Activated CD4-positive, alpha-beta T cell treated with anti-CD3 and anti-CD28 coated beads, Interleukin-2, amount 10 ng/mL, durations not matched to agents 24 days and 14 days (primary cell): Measurements from ENCODE around the gene RPTOR. TPM values are rescaled to one million over a fixed set of nuclear protein-coding genes. Genes with fewer than 3 reads are reported as not detected.

Source experiments
- DNase-seq: peaks from one replicate; pipeline ENCODE4 v3.0.0; 2022
- H3K27ac Mint-ChIP-seq: one replicate; pipeline ENCODE4 v1.8.0; 2022; ENCODE audit warnings: mild to moderate bottlenecking, mixed read lengths
- H3K27me3 Mint-ChIP-seq: one replicate; pipeline ENCODE4 v1.8.0; 2022; ENCODE audit warnings: mixed read lengths
- H3K36me3 Mint-ChIP-seq: one replicate; pipeline ENCODE4 v1.8.0; 2022; ENCODE audit warnings: low read depth, mild to moderate bottlenecking, mixed read lengths
- H3K4me1 Mint-ChIP-seq: one replicate; pipeline ENCODE4 v1.8.0; 2021; ENCODE audit warnings: mixed read lengths
- H3K4me3 Mint-ChIP-seq: one replicate; pipeline ENCODE4 v1.8.0; 2022; ENCODE audit warnings: mild to moderate bottlenecking, moderate library complexity, mixed read lengths
- H3K9me3 Mint-ChIP-seq: one replicate; pipeline ENCODE4 v1.8.0; 2021; ENCODE audit warnings: mixed read lengths
- intact Hi-C: fragments of 100-400 bp; cut with micrococcal nuclease; formaldehyde crosslinking; loops from one replicate; pipeline ENCODE4 v1.15.1; 2023
- total RNA-seq: library from RNA; stranded (reverse); gene quantifications from 2 replicates; pipeline ENCODE4 v1.2.3, GENCODE V29; 2022

Gene RPTOR
- total RNA-seq, 1 donor from 2014 or later: 67.2 TPM

GRCh38 chr17:80552523-80552922 lies 7.9 kb downstream of the RPTOR start:
- intact Hi-C loops: no loop called here
- no peaks in the 10 kb centered on the region for H3K9me3 Mint-ChIP-seq
- H3K27ac Mint-ChIP-seq: no peak overlapping the region
- peaks cover 11% of the 10 kb centered on the region for H3K36me3 Mint-ChIP-seq
- no peak overlapping the region for H3K4me3 Mint-ChIP-seq
- DNase-seq: no peak
- peaks cover 7% of the 10 kb centered on the region for H3K4me1 Mint-ChIP-seq
- H3K27me3 Mint-ChIP-seq: no peaks in the 10 kb centered on the region

- Mint-ChIP-seq H3K27me3 (no peaks in the 10 kb centered on the region), H3K4me1 (peaks cover 6% of the 10 kb centered on the region), H3K36me3 (peaks cover 10% of the 10 kb centered on the region), H3K9me3 (no peaks in the 10 kb centered on the region), H3K4me3 (no peak overlapping the region), H3K27ac (no peak overlapping the region)
- no peak for DNase-seq
- intact Hi-C loops: no loop called here
These were observed 10.6 kb downstream of the RPTOR start for GRCh38 chr17:80555266-80555665.

GRCh38 chr17:80558046-80558445 lies 13.4 kb downstream of the RPTOR start:
- no peak for DNase-seq
- Mint-ChIP-seq H3K4me3 (no peak overlapping the region), H3K4me1 (peaks cover 2% of the 10 kb centered on the region), H3K9me3 (no peaks in the 10 kb centered on the region), H3K27ac (no peak overlapping the region), H3K36me3 (peaks cover 7% of the 10 kb centered on the region), H3K27me3 (no peaks in the 10 kb centered on the region)
- intact Hi-C loops: no loop called here

- intact Hi-C loops: no loop called here
- no peak overlapping the region for H3K27ac Mint-ChIP-seq
- no peaks in the 10 kb centered on the region for H3K9me3 Mint-ChIP-seq
- H3K27me3 Mint-ChIP-seq: no peaks in the 10 kb centered on the region
- H3K36me3 Mint-ChIP-seq: peaks cover 7% of the 10 kb centered on the region
- no peak overlapping the region for H3K4me3 Mint-ChIP-seq
- no peak for DNase-seq
- peaks cover 6% of the 10 kb centered on the region for H3K4me1 Mint-ChIP-seq
These were observed 15.2 kb downstream of the RPTOR start for GRCh38 chr17:80559825-80560251.

- DNase-seq: no peak
These were observed 17.0 kb downstream of the RPTOR start for GRCh38 chr17:80561541-80562114.

GRCh38 chr17:80564545-80564944 lies 19.9 kb downstream of the RPTOR start:
- no peaks in the 10 kb centered on the region for H3K27me3 Mint-ChIP-seq
- H3K4me1 Mint-ChIP-seq: peaks cover 8% of the 10 kb centered on the region
- H3K36me3 Mint-ChIP-seq: no peaks in the 10 kb centered on the region
- intact Hi-C loops: no loop called here
- H3K27ac Mint-ChIP-seq: no peak overlapping the region
- H3K4me3 Mint-ChIP-seq: no peak overlapping the region
- no peak for DNase-seq
- H3K9me3 Mint-ChIP-seq: no peaks in the 10 kb centered on the region

More at GRCh38 chr17:80561541-80562114, 17.0 kb downstream of the RPTOR start:
- H3K27ac Mint-ChIP-seq: no peak overlapping the region
- intact Hi-C loops: no loop called here
- H3K9me3 Mint-ChIP-seq: no peaks in the 10 kb centered on the region
- H3K27me3 Mint-ChIP-seq: no peaks in the 10 kb centered on the region
- no peaks in the 10 kb centered on the region for H3K36me3 Mint-ChIP-seq
- no peak overlapping the region for H3K4me3 Mint-ChIP-seq
- H3K4me1 Mint-ChIP-seq: peaks cover 6% of the 10 kb centered on the region

- Mint-ChIP-seq H3K36me3 (no peaks in the 10 kb centered on the region), H3K27ac (no peak overlapping the region), H3K27me3 (no peaks in the 10 kb centered on the region), H3K4me3 (no peak overlapping the region), H3K9me3 (no peaks in the 10 kb centered on the region), H3K4me1 (peaks cover 12% of the 10 kb centered on the region)
- no peak for DNase-seq
- intact Hi-C loops: no loop called here
These were observed 20.9 kb downstream of the RPTOR start for GRCh38 chr17:80565343-80566053.

- intact Hi-C loops: no loop called here
- Mint-ChIP-seq H3K4me1 (peaks cover 12% of the 10 kb centered on the region), H3K36me3 (peaks cover 2% of the 10 kb centered on the region), H3K27me3 (no peaks in the 10 kb centered on the region), H3K4me3 (no peak overlapping the region), H3K27ac (no peak overlapping the region), H3K9me3 (no peaks in the 10 kb centered on the region)
- no peak for DNase-seq
These were observed 21.4 kb downstream of the RPTOR start for GRCh38 chr17:80566054-80566400.

GRCh38 chr17:80568246-80568645 lies 23.6 kb downstream of the RPTOR start:
- Mint-ChIP-seq H3K36me3 (peaks cover 9% of the 10 kb centered on the region), H3K27ac (no peak overlapping the region), H3K27me3 (no peaks in the 10 kb centered on the region), H3K4me1 (peaks cover 14% of the 10 kb centered on the region), H3K9me3 (no peaks in the 10 kb centered on the region), H3K4me3 (no peak overlapping the region)
- intact Hi-C loops: no loop called here
- no peak for DNase-seq

GRCh38 chr17:80569924-80570323 lies 25.3 kb downstream of the RPTOR start:
- no peaks in the 10 kb centered on the region for H3K27me3 Mint-ChIP-seq
- no peak overlapping the region for H3K27ac Mint-ChIP-seq

GRCh38 chr17:80573701-80574100 lies 29.1 kb downstream of the RPTOR start:
- no peak overlapping the region for H3K4me3 Mint-ChIP-seq
- H3K36me3 Mint-ChIP-seq: peaks cover 14% of the 10 kb centered on the region
- H3K4me1 Mint-ChIP-seq: peaks cover 32% of the 10 kb centered on the region
- no peak overlapping the region for H3K27ac Mint-ChIP-seq
- H3K9me3 Mint-ChIP-seq: no peaks in the 10 kb centered on the region
- DNase-seq: no peak
- H3K27me3 Mint-ChIP-seq: no peaks in the 10 kb centered on the region
- intact Hi-C loops: loop anchor here (10.0 kb wide), 1 partner anchor 99 kb away; the partner anchor contains the start of gene NPTX1

More at GRCh38 chr17:80569924-80570323, 25.3 kb downstream of the RPTOR start:
- H3K4me1 Mint-ChIP-seq: peaks cover 11% of the 10 kb centered on the region
- no peaks in the 10 kb centered on the region for H3K9me3 Mint-ChIP-seq
- intact Hi-C loops: loop anchor here (10.0 kb wide), 1 partner anchor 95 kb away; the partner anchor contains the start of gene NPTX1
- DNase-seq: no peak
- no peak overlapping the region for H3K4me3 Mint-ChIP-seq
- peaks cover 13% of the 10 kb centered on the region for H3K36me3 Mint-ChIP-seq

GRCh38 chr17:80574496-80574895 lies 29.9 kb downstream of the RPTOR start:
- Mint-ChIP-seq H3K27me3 (no peaks in the 10 kb centered on the region), H3K36me3 (peaks cover 14% of the 10 kb centered on the region), H3K4me1 (peaks cover 30% of the 10 kb centered on the region), H3K27ac (no peak overlapping the region), H3K9me3 (no peaks in the 10 kb centered on the region), H3K4me3 (no peak overlapping the region)
- intact Hi-C loops: loop anchor here (10.0 kb wide), 1 partner anchor 100 kb away; the partner anchor contains the start of gene NPTX1
- DNase-seq: no peak

- Mint-ChIP-seq H3K36me3 (peaks cover 14% of the 10 kb centered on the region), H3K27ac (no peak overlapping the region), H3K4me3 (no peak overlapping the region), H3K4me1 (peaks cover 27% of the 10 kb centered on the region), H3K9me3 (no peaks in the 10 kb centered on the region), H3K27me3 (no peaks in the 10 kb centered on the region)
- intact Hi-C loops: loop anchor here (1.0 to 10.0 kb wide), 3 partner anchors 100 to 327 kb away; partner anchors contain the start of gene NPTX1
- DNase-seq: peak; percentile 97
These were observed 30.6 kb downstream of the RPTOR start for GRCh38 chr17:80575057-80575875.
